HEK293 (cell line): Measurements from ENCODE around the gene TCEA2.
A peak's percentile ranks its signal among the peaks of the same experiment; 100 is the strongest.

ENCODE experiments used
- ATF2 ChIP-seq: fragments of 450-650 bp; formaldehyde crosslinking; IDR thresholded peaks from 2 replicates; pipeline ENCODE4 v1.5.1; 2016; ENCODE audit warnings: missing biosample characterization, missing genetic modification characterization, low read depth
- HOXD13 ChIP-seq: sonication (generic); formaldehyde crosslinking; IDR thresholded peaks from 2 replicates; pipeline ENCODE4 v1.8.0; 2022; ENCODE audit warnings: missing genetic modification reagents, borderline replicate concordance
- INSM2 ChIP-seq: fragments of 450-650 bp; formaldehyde crosslinking; IDR thresholded peaks from 2 replicates; pipeline ENCODE4 v1.5.1; 2016; ENCODE audit warnings: missing biosample characterization, missing genetic modification characterization
- KLF16 ChIP-seq: fragments of 450-650 bp; formaldehyde crosslinking; IDR thresholded peaks from 2 replicates; pipeline ENCODE4 v1.5.1; 2017; ENCODE audit warnings: missing biosample characterization, missing genetic modification characterization
- KLF9 ChIP-seq: fragments of 450-650 bp; formaldehyde crosslinking; IDR thresholded peaks from 2 replicates; pipeline ENCODE4 v1.5.1; 2016; ENCODE audit warnings: missing biosample characterization, missing genetic modification characterization, low read depth
- PBX3 ChIP-seq: sonication (generic); formaldehyde crosslinking; IDR thresholded peaks from 2 replicates; pipeline ENCODE4 v1.8.1; 2022; ENCODE audit warnings: mild to moderate bottlenecking, moderate library complexity, missing genetic modification reagents
- SP3 ChIP-seq: fragments of 450-650 bp; formaldehyde crosslinking; IDR thresholded peaks from 2 replicates; pipeline ENCODE4 v1.5.1; 2016; ENCODE audit warnings: missing biosample characterization, missing genetic modification characterization
- ZIC2 ChIP-seq: fragments of 450-650 bp; formaldehyde crosslinking; IDR thresholded peaks from 2 replicates; pipeline ENCODE4 v1.5.1; 2016; ENCODE audit warnings: missing biosample characterization, missing genetic modification characterization
- ZNF112 ChIP-seq: fragments of 450-650 bp; formaldehyde crosslinking; IDR thresholded peaks from 2 replicates; pipeline ENCODE4 v1.5.0; 2017; ENCODE audit warnings: missing biosample characterization, missing genetic modification characterization
- ZNF114 ChIP-seq: fragments of 450-650 bp; formaldehyde crosslinking; IDR thresholded peaks from 2 replicates; pipeline ENCODE4 v1.5.0; 2017; ENCODE audit warnings: missing biosample characterization, missing genetic modification characterization
- ZNF140 ChIP-seq: fragments of 450-650 bp; formaldehyde crosslinking; IDR thresholded peaks from 2 replicates; pipeline ENCODE4 v1.5.1; 2016; ENCODE audit warnings: missing biosample characterization, missing genetic modification characterization
- ZNF184 ChIP-seq: fragments of 450-650 bp; IDR thresholded peaks from 2 replicates; pipeline ENCODE4 v1.5.1; 2018; ENCODE audit warnings: missing biosample characterization, mild to moderate bottlenecking, missing genetic modification characterization
- ZNF223 ChIP-seq: fragments of 450-650 bp; formaldehyde crosslinking; IDR thresholded peaks from 2 replicates; pipeline ENCODE4 v1.5.1; 2016; ENCODE audit warnings: missing biosample characterization, missing genetic modification characterization
- ZNF302 ChIP-seq: fragments of 450-650 bp; formaldehyde crosslinking; IDR thresholded peaks from 2 replicates; pipeline ENCODE4 v1.5.1; 2016; ENCODE audit warnings: missing biosample characterization, missing genetic modification characterization, low read depth
- ZNF521 ChIP-seq: fragments of 450-650 bp; formaldehyde crosslinking; IDR thresholded peaks from 2 replicates; pipeline ENCODE4 v1.5.1; 2017; ENCODE audit warnings: missing biosample characterization, mild to moderate bottlenecking, missing genetic modification characterization
- ZNF529 ChIP-seq: fragments of 450-650 bp; formaldehyde crosslinking; IDR thresholded peaks from 2 replicates; pipeline ENCODE4 v1.5.1; 2017; ENCODE audit warnings: missing genetic modification characterization, missing biosample characterization; ENCODE audit not compliant: insufficient replicate concordance
- ZNF549 ChIP-seq: fragments of 450-650 bp; IDR thresholded peaks from 2 replicates; pipeline ENCODE4 v1.5.1; 2018; ENCODE audit warnings: missing biosample characterization, missing genetic modification characterization, mild to moderate bottlenecking, inconsistent platforms, moderate library complexity
- ZNF629 ChIP-seq: fragments of 450-650 bp; formaldehyde crosslinking; IDR thresholded peaks from 2 replicates; pipeline ENCODE4 v1.5.1; 2017; ENCODE audit warnings: missing biosample characterization, missing genetic modification characterization
- ZNF701 ChIP-seq: fragments of 450-650 bp; formaldehyde crosslinking; IDR thresholded peaks from 2 replicates; pipeline ENCODE4 v1.5.1; 2016; ENCODE audit warnings: missing biosample characterization, missing genetic modification characterization
- ZNF837 ChIP-seq: fragments of 450-650 bp; formaldehyde crosslinking; IDR thresholded peaks from 2 replicates; pipeline ENCODE4 v1.5.1; 2016; ENCODE audit warnings: missing biosample characterization, missing genetic modification characterization
- TF ChIP-seq, protein P1 (sequence below): fragments of 450-650 bp; formaldehyde crosslinking; optimal IDR thresholded peaks from 2 replicates; pipeline ENCODE3; 2016; ENCODE audit warnings: missing biosample characterization, mild to moderate bottlenecking, missing genetic modification characterization
- TF ChIP-seq, protein P2 (sequence below): fragments of 450-650 bp; formaldehyde crosslinking; IDR thresholded peaks from 2 replicates; pipeline ENCODE4 v1.5.1; 2016; ENCODE audit warnings: missing biosample characterization, missing genetic modification characterization

The TCEA2 gene

GRCh38 chr20:64057628-64058498 lies 5.1 kb upstream of the TCEA2 start (continued):
- TF ChIP-seq ZNF521 (tag by site-specific recombination) (no peak), ZNF701 (tag by site-specific recombination) (no peak), INSM2 (tag by site-specific recombination) (no peak), ZNF302 (tag by site-specific recombination) (no peak), SP3 (tag by site-specific recombination) (peak; percentile 45; the same call in 1 of the 2 replicates), PBX3 (CRISPR knock-in tag) (no peak), HOXD13 (CRISPR knock-in tag) (no peak), ZNF629 (tag by site-specific recombination) (no peak), ZNF549 (tag by site-specific recombination) (no peak), ZNF837 (tag by site-specific recombination) (0 out of 2 replicates have a peak, but pooled peaks have one; percentile 54), ZNF529 (tag by site-specific recombination) (no peak), ZNF114 (tag by site-specific recombination) (no peak), ZIC2 (peak; percentile 65), ZNF184 (tag by site-specific recombination) (no peak), ZNF223 (no peak), ZNF140 (tag by site-specific recombination) (no peak), ATF2 (tag by site-specific recombination) (no peak), KLF9 (tag by site-specific recombination) (peak; percentile 71), KLF16 (tag by site-specific recombination) (peak; percentile 64), ZNF112 (tag by site-specific recombination) (no peak)
- TF ChIP-seq, protein P1, sequence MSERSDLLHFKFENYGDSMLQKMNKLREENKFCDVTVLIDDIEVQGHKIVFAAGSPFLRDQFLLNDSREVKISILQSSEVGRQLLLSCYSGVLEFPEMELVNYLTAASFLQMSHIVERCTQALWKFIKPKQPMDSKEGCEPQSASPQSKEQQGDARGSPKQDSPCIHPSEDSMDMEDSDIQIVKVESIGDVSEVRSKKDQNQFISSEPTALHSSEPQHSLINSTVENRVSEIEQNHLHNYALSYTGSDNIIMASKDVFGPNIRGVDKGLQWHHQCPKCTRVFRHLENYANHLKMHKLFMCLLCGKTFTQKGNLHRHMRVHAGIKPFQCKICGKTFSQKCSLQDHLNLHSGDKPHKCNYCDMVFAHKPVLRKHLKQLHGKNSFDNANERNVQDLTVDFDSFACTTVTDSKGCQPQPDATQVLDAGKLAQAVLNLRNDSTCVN: peak; percentile 16
- TF ChIP-seq, protein P2, sequence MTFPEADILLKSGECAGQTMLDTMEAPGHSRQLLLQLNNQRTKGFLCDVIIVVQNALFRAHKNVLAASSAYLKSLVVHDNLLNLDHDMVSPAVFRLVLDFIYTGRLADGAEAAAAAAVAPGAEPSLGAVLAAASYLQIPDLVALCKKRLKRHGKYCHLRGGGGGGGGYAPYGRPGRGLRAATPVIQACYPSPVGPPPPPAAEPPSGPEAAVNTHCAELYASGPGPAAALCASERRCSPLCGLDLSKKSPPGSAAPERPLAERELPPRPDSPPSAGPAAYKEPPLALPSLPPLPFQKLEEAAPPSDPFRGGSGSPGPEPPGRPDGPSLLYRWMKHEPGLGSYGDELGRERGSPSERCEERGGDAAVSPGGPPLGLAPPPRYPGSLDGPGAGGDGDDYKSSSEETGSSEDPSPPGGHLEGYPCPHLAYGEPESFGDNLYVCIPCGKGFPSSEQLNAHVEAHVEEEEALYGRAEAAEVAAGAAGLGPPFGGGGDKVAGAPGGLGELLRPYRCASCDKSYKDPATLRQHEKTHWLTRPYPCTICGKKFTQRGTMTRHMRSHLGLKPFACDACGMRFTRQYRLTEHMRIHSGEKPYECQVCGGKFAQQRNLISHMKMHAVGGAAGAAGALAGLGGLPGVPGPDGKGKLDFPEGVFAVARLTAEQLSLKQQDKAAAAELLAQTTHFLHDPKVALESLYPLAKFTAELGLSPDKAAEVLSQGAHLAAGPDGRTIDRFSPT (tag by site-specific recombination): 0 out of 2 replicates have a peak, but pooled peaks have one; percentile 31
- TF ChIP-seq, all 188 proteins: peak for 34
